Measurements from ENCODE around the gene CIB4.

CIB4 gene

DNA sequence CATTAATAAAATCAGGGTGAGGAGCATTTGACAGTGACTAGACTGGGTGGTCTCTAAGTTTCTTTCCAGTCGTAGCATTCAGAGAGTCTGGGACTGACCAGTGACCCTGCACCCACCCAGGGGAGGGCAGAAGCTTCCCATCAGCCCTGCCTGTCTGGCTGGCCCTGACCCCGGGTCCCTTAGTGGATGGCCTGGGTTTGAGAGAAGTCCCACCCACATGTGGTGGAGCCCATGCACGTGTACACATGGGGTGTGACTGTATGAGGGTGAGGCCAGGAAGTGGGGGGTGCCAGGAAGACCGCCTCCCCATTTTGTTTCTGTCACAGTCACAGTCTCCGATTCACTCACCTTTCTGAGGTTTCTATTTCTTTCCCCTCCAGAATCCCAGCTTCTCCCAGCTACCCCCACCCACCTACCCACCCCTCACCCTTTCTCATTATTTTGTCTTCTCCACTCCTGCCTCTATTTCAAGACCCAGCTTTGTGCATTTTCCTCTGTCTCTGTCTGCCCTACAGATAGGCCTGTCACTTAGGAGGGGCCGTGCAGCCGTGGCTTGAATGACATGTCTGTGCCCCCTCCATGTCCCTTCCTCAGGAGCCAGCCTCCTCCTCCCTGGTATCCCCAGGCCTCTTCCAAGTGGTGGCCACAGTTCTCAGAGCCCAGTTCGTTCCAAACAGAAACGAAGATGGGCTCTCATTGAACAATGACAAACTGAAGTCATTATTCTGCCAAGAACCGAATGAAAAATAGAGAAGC, 13.6 kb downstream of the CIB4 start:
- in situ Hi-C loops (cut with MboI; ENCODE audit: low pct_unique_long_range_greater_than_20kb, low sequenced_read_pairs, unreplicated experiment) = no loop called here
- no peak for TF ChIP-seq CTCF (IDR thresholded peaks at IDR 0.05; ENCODE audit: extremely low read depth, insufficient read depth, missing control alignments)
- DNase-seq (ENCODE audit: low spot score) = no peak

DNA sequence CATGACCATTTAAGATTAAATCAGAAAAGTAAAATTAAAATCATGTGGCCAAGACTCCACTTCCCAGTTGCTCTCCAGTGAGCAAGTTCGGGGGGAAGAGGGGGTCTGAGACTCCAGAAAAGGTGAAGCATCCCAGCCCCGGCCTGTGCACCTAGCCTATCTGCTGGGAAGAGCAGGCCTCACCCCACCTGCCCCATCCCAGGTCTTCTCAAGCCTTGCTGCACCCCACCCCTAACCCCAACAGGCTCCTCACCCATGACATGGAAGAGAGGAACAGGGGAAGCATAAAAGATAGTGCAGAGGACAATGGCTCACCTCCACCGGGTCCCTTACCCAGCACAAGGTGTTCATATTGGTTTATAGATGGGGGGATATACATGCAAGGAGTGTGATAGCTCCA, 14.6 kb downstream of the CIB4 start:
- DNase-seq (ENCODE audit: low spot score) = no peak
- no peak for TF ChIP-seq CTCF (IDR thresholded peaks at IDR 0.05; ENCODE audit: extremely low read depth, insufficient read depth, missing control alignments)
- in situ Hi-C loops (cut with MboI; ENCODE audit: low pct_unique_long_range_greater_than_20kb, low sequenced_read_pairs, unreplicated experiment) = no loop called here

GRCh38 chr2:26623541-26624495, 17.3 kb downstream of the CIB4 start:
- DNase-seq (ENCODE audit: low spot score) = no peak

GRCh38 chr2:26621469-26622199, 19.5 kb downstream of the CIB4 start:
- DNase-seq (ENCODE audit: low spot score) = no peak
- in situ Hi-C loops (cut with MboI; ENCODE audit: low pct_unique_long_range_greater_than_20kb, low sequenced_read_pairs, unreplicated experiment) = no loop called here
- TF ChIP-seq CTCF (IDR thresholded peaks at IDR 0.05; ENCODE audit: extremely low read depth, insufficient read depth, missing control alignments) = no peak

More at GRCh38 chr2:26623541-26624495, 17.3 kb downstream of the CIB4 start:
- TF ChIP-seq CTCF (IDR thresholded peaks at IDR 0.05; ENCODE audit: extremely low read depth, insufficient read depth, missing control alignments) = no peak
- in situ Hi-C loops (cut with MboI; ENCODE audit: low pct_unique_long_range_greater_than_20kb, low sequenced_read_pairs, unreplicated experiment) = no loop called here

GRCh38 chr2:26620031-26620605, 21.0 kb downstream of the CIB4 start:
- no peak for TF ChIP-seq CTCF (IDR thresholded peaks at IDR 0.05; ENCODE audit: extremely low read depth, insufficient read depth, missing control alignments)
- DNase-seq (ENCODE audit: low spot score) = no peak
- in situ Hi-C loops (cut with MboI; ENCODE audit: low pct_unique_long_range_greater_than_20kb, low sequenced_read_pairs, unreplicated experiment) = no loop called here

DNA sequence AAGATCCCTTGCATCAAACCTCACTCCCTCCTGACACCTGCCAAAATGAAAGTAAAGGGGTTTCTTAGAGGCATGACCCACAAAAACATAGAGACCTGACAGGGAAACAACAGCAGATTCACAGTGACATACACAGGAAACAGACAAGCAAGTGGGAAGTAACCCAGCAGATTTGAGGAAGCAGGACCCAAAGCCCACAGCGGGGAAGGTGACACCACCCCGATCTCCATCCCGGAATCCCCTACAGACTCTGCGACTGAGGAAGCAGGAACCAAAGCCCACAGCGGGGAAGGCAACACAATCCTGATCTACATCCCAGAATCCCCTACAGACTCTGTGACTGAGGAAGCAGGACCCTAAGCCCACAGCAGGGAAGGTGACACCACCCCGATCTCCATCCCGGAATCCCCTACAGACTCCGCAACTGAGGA, 21.6 kb downstream of the CIB4 start:
- DNase-seq (ENCODE audit: low spot score) = no peak
- TF ChIP-seq CTCF (IDR thresholded peaks at IDR 0.05; ENCODE audit: extremely low read depth, insufficient read depth, missing control alignments) = no peak
- in situ Hi-C loops (cut with MboI; ENCODE audit: low pct_unique_long_range_greater_than_20kb, low sequenced_read_pairs, unreplicated experiment) = no loop called here
